D721Med (cell line): ENCODE measurements around the gene GALNT8.

Experiments used
- DNase-seq: peaks from one replicate; pipeline ENCODE4 v3.0.0; 2011; ENCODE audit warnings: low spot score; ENCODE audit not compliant: insufficient read length
- FAIRE-seq: peaks from 2 replicates; lab custom pipeline; 2011; peaks lifted over from hg19 to GRCh38; lab: Jason Lieb, UNC
- TF ChIP-seq, protein P1 (sequence below): IDR thresholded peaks from 2 replicates; pipeline ENCODE4 v1.5.1; 2012; ENCODE audit warnings: mild to moderate bottlenecking, control low read depth; ENCODE audit not compliant: insufficient read depth; ENCODE audit errors: missing control alignments

The GALNT8 gene

DNA sequence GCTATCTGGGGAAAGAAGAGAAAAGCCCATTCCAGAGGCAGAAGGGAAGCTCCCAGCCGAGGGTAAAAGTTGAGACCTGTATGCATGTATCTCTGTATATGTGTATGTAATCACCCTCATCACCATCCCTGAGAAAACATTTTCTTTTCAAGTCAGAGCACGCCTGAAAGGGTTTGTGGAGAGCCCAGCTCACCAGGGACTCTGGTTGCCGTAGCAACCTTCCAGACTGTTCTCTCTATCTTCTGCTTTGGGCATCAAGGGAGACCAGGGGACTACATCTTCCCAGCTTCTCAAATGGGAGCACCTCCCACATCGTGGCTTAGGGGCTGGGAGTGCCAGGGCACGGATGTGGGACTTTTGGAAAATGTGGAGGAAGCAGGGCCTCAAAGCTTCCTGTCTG is 93.5 kb downstream of the GALNT8 start:
- DNase-seq: no peak
- no peak for FAIRE-seq
- TF ChIP-seq, protein P1, sequence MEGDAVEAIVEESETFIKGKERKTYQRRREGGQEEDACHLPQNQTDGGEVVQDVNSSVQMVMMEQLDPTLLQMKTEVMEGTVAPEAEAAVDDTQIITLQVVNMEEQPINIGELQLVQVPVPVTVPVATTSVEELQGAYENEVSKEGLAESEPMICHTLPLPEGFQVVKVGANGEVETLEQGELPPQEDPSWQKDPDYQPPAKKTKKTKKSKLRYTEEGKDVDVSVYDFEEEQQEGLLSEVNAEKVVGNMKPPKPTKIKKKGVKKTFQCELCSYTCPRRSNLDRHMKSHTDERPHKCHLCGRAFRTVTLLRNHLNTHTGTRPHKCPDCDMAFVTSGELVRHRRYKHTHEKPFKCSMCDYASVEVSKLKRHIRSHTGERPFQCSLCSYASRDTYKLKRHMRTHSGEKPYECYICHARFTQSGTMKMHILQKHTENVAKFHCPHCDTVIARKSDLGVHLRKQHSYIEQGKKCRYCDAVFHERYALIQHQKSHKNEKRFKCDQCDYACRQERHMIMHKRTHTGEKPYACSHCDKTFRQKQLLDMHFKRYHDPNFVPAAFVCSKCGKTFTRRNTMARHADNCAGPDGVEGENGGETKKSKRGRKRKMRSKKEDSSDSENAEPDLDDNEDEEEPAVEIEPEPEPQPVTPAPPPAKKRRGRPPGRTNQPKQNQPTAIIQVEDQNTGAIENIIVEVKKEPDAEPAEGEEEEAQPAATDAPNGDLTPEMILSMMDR: no peak

DNA sequence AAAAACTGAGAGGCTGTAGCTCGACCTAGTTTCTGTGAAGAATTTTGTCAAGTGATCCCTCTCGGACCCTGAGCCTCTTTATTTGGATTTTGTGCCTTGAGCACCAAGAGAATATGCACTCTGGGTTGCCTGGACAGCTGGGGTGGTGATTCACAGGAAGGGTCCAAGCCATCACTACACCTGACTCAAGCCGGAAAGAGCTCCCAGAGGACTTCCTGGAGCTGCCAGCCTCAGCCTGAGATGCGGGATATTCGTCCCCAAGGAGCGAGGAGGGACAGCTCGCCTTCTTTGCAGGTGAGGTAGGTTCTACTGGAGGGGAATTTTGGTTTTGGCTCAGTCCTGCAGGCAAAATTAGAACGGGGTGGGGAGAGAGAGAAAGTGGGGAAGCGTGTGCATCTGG is 94.3 kb downstream of the GALNT8 start:
- TF ChIP-seq, protein P1: no peak
- FAIRE-seq (no peak), DNase-seq (no peak)

DNA sequence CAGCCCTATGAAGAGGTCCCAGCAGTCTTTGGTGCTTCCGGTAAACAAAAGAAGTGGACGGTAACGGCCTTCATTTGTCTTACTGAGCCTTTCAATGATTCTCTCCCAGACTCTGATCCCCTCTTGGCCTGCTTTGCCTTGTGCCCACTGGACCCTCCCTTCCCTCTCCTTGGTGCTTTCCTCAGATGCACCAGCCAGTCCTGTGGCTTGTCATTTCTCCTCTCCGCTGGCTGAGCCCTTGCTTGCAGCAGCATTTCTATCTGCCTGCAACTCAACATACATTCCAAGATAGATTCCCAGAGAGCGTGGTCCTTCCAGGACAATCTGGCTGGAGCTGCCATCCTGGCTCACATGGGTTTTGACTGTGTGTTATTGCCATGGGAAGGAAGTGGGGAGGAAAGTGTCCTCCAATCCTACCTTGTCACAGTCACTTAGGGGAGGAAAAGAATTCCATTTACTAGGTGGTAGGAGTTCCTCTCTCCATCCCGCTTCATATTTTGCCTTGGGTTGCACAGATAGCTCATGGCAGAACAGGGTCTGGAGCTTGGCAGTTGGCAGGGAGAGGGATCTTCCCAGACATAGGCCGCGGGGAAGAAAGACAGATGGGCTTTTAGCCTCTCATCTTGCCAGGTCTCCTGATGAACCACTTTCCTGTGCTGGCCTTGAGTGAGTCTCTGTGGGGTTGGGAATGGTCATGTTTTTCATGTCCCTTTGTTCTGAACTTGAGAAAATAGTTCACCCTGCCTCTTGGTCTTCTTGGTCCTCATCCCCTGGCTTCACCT is 96.7 kb downstream of the GALNT8 start:
- DNase-seq: no peak
- no peak for FAIRE-seq
- TF ChIP-seq, protein P1: no peak

DNA sequence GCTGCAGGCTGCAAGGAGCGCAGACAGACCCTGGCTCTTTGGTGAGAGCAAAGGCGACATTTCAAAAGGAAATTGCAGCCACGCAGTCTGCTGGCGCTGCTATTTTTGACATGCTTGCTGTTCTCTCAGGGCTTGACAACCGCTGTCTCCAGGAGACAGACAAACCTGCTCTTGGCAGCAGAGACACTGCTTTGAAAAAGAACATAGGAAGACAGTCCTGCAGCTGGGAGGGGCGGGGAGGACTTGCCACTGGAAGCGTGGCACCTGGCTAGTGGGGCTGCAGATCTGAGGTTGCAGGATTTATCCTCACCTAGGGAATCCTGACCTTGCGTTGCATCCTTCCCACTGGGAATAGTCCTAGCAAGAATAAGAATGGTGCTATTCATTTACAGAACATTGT is 97.7 kb downstream of the GALNT8 start:
- FAIRE-seq: no peak
- TF ChIP-seq, protein P1: no peak
- no peak for DNase-seq

DNA sequence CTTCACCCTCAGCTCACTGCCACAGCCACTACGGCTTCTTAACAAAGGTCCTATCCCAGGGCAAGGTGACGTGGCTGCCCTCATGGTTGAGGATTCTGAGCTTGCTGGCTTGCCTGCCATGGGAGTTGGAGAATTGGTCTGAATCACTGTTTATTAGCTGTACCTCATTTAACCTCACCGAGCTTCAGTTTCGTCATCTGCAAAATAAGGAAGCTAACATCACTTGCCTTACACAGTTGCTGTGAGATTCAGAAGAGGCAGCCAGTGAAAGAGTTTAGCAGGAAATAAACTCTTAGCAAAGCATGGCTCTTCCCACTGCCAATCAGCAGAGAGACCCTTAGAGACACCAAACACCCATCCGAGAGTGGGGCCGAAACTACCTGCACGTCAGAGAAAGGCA is 99.5 kb downstream of the GALNT8 start:
- FAIRE-seq (no peak), DNase-seq (no peak)
- TF ChIP-seq, protein P1: no peak

DNA sequence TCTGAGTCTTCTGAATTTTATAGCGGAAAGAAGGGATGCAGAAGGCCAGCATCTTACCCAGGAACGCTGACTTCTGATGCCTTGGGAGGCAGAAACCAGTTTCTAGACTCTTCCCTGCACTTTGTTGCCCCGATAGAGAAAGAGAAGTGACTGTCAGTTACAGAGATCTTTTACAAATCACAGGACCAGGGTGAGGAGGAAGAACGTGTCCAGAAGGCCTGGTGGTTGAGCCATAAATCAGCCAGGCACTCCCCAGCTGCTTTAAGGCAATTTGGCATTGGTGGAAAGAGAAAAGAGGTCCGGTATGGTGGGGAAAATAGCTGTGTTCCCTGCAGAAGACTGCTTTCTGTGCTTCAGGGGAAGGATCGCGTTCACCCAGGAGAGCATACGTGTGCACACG is 100.8 kb downstream of the GALNT8 start:
- FAIRE-seq (no peak), DNase-seq (no peak)
- TF ChIP-seq, protein P1: no peak
